B cell (primary cell): Measurements from ENCODE around the gene ZNF99.
"Not testable (repeated sequence)": the region's sequence is repeated elsewhere in the genome, so short reads cannot be mapped to it uniquely, and the experiment has no call there.

ENCODE experiments used
- CTCF ChIP-seq: fragments of 200-600 bp; IDR thresholded peaks from one replicate; pipeline ENCODE4 v1.8.0; 2022; ENCODE audit warnings: antibody characterized with exemption, mild to moderate bottlenecking
- EZH2 ChIP-seq: IDR thresholded peaks from 2 replicates; pipeline ENCODE4 v1.6.1; 2012; ENCODE audit warnings: borderline replicate concordance, low read depth, mild to moderate bottlenecking, moderate library complexity, low read length; ENCODE audit not compliant: insufficient read depth, poor library complexity, severe bottlenecking

GRCh38 chr19:22702661-22703060, 81.3 kb downstream of the ZNF99 start:
- TF ChIP-seq CTCF, EZH2: not testable (repeated sequence)
